GM12892 (cell line): ENCODE data around the gene POLD3.

Experiments
- POLR2A ChIP-seq: IDR thresholded peaks from 2 replicates; pipeline ENCODE4 v1.6.1; 2011; ENCODE audit warnings: low read depth, low read length, control low read depth
- POLR2AphosphoS5 ChIP-seq: IDR thresholded peaks from 2 replicates; pipeline ENCODE4 v1.6.1; 2011; ENCODE audit warnings: low read depth, low read length, control low read depth
- TAF1 ChIP-seq: IDR thresholded peaks from 2 replicates; pipeline ENCODE4 v1.6.1; 2011; ENCODE audit warnings: low read depth, mild to moderate bottlenecking, control low read depth, low read length, borderline replicate concordance

DNA sequence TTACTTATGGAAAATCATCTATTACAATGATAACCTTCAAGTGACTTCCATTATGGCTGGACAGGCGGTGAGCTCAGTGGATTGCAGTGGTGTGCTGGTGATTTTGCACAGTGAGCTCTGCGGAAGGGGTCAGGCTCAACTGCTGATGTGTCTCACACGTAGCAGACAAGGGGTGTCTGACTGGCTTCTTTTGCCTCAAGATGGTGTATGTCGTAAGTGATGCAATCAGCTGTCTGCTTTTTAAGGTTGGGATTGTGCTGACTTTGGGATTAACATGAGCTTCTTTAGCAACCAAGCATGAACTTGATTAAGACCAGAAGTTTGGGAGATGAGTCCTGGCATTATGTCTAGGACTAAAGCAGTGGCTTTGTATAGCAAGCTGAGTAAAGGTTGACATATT, 49.5 kb downstream of the POLD3 start:
- no peak for TF ChIP-seq POLR2A
- TF ChIP-seq POLR2AphosphoS5: no peak
- TF ChIP-seq TAF1: no peak
